PC-3 (cell line): Measurements from ENCODE around the gene LRIG3. TPM values are rescaled to one million over a fixed set of nuclear protein-coding genes. Genes with fewer than 3 reads are reported as not detected.

Source experiments
- ATAC-seq: fragments of 200-7000 bp; cut with Tn5 transposase; 2 replicates; pipeline ENCODE4 v1.9.1; 2020; ENCODE audit warnings: mild to moderate bottlenecking, moderate library complexity
- BruUV-seq: library from RNA; stranded (reverse); fragments of 400-500 nt; replicated peaks from 2 replicates; lab custom pipeline; 2021; lab: Mats Ljungman, UMichigan
- CTCF ChIA-PET: fragments of 300-600 bp; sonication (Branson Sonifier 250); formaldehyde crosslinking; loops from one replicate; lab custom pipeline; 2022; ENCODE audit warnings: antibody characterized with exemption; lab: Charles Lee
- POLR2A ChIA-PET: fragments of 300-600 bp; sonication (Branson Sonifier 250); formaldehyde crosslinking; loops from one replicate; lab custom pipeline; 2022; ENCODE audit warnings: antibody characterized with exemption; ENCODE audit not compliant: unreplicated experiment; lab: Charles Lee
- DNase-seq: peaks from one replicate; pipeline ENCODE4 v3.0.0-alpha.2; 2015
- H2AFZ ChIP-seq: fragments of 300-600 bp; sonication (generic); 2 replicates; pipeline ENCODE4 v1.6.0; 2016; ENCODE audit warnings: antibody characterized with exemption, low read length
- H3F3A ChIP-seq: fragments of 300-600 bp; sonication (generic); one replicate; pipeline ENCODE4 v1.6.0; 2017; ENCODE audit warnings: antibody characterized with exemption, low read length, control low read depth, mild to moderate bottlenecking; ENCODE audit not compliant: unreplicated experiment
- H3K27ac ChIP-seq: fragments of 300-600 bp; sonication (generic); 2 replicates; pipeline ENCODE4 v1.5.1; 2016; ENCODE audit warnings: mild to moderate bottlenecking, low read length
- H3K27me3 ChIP-seq: fragments of 300-600 bp; sonication (generic); 2 replicates; pipeline ENCODE4 v1.6.1; 2016; ENCODE audit warnings: low read length, mixed read lengths
- H3K36me3 ChIP-seq: fragments of 300-600 bp; sonication (generic); 2 replicates; pipeline ENCODE4 v1.6.1; 2016; ENCODE audit warnings: low read depth, mixed run types, low read length, mixed read lengths
- H3K4me1 ChIP-seq: fragments of 300-600 bp; sonication (generic); 2 replicates; pipeline ENCODE4 v1.5.1; 2016; ENCODE audit warnings: low read length; ENCODE audit not compliant: insufficient read depth
- H3K4me2 ChIP-seq: fragments of 300-600 bp; sonication (generic); 2 replicates; pipeline ENCODE4 v1.6.0; 2016; ENCODE audit warnings: low read length
- H3K4me3 ChIP-seq: fragments of 300-600 bp; sonication (generic); 2 replicates; pipeline ENCODE4 v1.5.1; 2016; ENCODE audit warnings: mild to moderate bottlenecking, low read length, mixed read lengths
- H3K79me2 ChIP-seq: fragments of 300-600 bp; sonication (generic); 2 replicates; pipeline ENCODE4 v1.6.1; 2017; ENCODE audit warnings: low read length, mixed read lengths
- H3K9ac ChIP-seq: fragments of 300-600 bp; sonication (generic); 2 replicates; pipeline ENCODE4 v1.6.0; 2016; ENCODE audit warnings: mild to moderate bottlenecking, low read length
- H3K9me2 ChIP-seq: fragments of 300-600 bp; sonication (generic); replicated peaks from 2 replicates; pipeline ENCODE4 v1.6.1; 2016; ENCODE audit warnings: mixed run types, low read length, mixed read lengths
- H3K9me3 ChIP-seq: fragments of 300-600 bp; sonication (generic); 2 replicates; pipeline ENCODE4 v1.6.1; 2016; ENCODE audit warnings: low read length, mixed read lengths
- H4K20me1 ChIP-seq: fragments of 300-600 bp; sonication (generic); 2 replicates; pipeline ENCODE4 v1.6.1; 2016; ENCODE audit warnings: low read length, mixed read lengths
- EZH2 ChIP-seq: fragments of 300-600 bp; sonication (generic); IDR thresholded peaks from one replicate; pipeline ENCODE4 v1.6.1; 2017; ENCODE audit warnings: antibody characterized with exemption, mild to moderate bottlenecking, low read length; ENCODE audit not compliant: unreplicated experiment
- EZH2phosphoT487 ChIP-seq: fragments of 300-600 bp; sonication (generic); IDR thresholded peaks from 2 replicates; pipeline ENCODE4 v1.6.1; 2018; ENCODE audit warnings: mild to moderate bottlenecking, antibody characterized with exemption, low read length, borderline replicate concordance
- intact Hi-C: fragments of 100-400 bp; cut with micrococcal nuclease; formaldehyde crosslinking; loops from 2 replicates; pipeline ENCODE4 v1.9.0; 2023
- total RNA-seq: library from RNA; depleted of rRNA; stranded (reverse); fragments of >200 nt; gene quantifications from 2 replicates; pipeline ENCODE4 v1.2.3, GENCODE V29; 2014
- TF ChIP-seq, protein P1 (sequence below): fragments of 300-600 bp; sonication (generic); conservative IDR thresholded peaks from 2 replicates; pipeline ENCODE4 v1.5.1; 2017; ENCODE audit warnings: antibody characterized with exemption, low read depth, mild to moderate bottlenecking, low read length

The LRIG3 gene
- total RNA-seq, 1 experiment from 2014 or later, result 8.6 TPM

DNA sequence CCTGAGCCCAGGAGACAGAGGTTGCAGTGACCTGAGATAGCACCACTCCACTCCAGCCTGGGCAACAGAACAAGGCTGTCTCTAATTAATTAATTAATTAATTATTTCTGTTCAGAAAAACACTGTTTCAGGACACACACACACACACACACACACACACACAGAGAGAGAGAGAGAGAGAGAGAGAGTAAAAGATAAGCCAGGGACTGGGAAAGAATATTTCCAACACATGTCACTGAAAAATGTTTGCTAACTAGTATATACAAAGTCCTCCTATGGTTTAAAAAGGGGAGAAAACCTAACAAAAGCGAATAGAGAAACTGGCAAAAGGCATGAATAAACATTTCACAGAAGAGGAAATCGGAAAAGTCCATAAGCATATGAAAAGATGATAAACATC lies 18.1 kb upstream of the LRIG3 start:
- intact Hi-C loops, result no loop called here
- H3K79me2 ChIP-seq, result no peaks in the 10 kb centered on the region
- H3K4me2 ChIP-seq, result no peak overlapping the region
- no peak overlapping the region for H3K9ac ChIP-seq
- no peaks in the 10 kb centered on the region for H4K20me1 ChIP-seq
- H3K4me1 ChIP-seq, result peaks cover 7% of the 10 kb centered on the region
- no peak for DNase-seq
- H3K27ac ChIP-seq, result no peak overlapping the region
- TF ChIP-seq EZH2phosphoT487 (no peak), EZH2 (no peak)
- TF ChIP-seq, protein P1, sequence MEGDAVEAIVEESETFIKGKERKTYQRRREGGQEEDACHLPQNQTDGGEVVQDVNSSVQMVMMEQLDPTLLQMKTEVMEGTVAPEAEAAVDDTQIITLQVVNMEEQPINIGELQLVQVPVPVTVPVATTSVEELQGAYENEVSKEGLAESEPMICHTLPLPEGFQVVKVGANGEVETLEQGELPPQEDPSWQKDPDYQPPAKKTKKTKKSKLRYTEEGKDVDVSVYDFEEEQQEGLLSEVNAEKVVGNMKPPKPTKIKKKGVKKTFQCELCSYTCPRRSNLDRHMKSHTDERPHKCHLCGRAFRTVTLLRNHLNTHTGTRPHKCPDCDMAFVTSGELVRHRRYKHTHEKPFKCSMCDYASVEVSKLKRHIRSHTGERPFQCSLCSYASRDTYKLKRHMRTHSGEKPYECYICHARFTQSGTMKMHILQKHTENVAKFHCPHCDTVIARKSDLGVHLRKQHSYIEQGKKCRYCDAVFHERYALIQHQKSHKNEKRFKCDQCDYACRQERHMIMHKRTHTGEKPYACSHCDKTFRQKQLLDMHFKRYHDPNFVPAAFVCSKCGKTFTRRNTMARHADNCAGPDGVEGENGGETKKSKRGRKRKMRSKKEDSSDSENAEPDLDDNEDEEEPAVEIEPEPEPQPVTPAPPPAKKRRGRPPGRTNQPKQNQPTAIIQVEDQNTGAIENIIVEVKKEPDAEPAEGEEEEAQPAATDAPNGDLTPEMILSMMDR, result no peak
- H3K9me2 ChIP-seq, result no peaks in the 10 kb centered on the region
- ATAC-seq, result no peak
- H3K36me3 ChIP-seq, result no peaks in the 10 kb centered on the region
- no peak overlapping the region for H3K4me3 ChIP-seq
- no peaks in the 10 kb centered on the region for H3F3A ChIP-seq
- H3K9me3 ChIP-seq, result no peaks in the 10 kb centered on the region
- H2AFZ ChIP-seq, result no peak overlapping the region
- ChIA-PET POLR2A (no interaction called here), CTCF (no interaction called here)
- no peaks in the 10 kb centered on the region for H3K27me3 ChIP-seq
- BruUV-seq, result no TSS peak

- no peak overlapping the region for H3K4me2 ChIP-seq
- intact Hi-C loops, result no loop called here
- no peaks in the 10 kb centered on the region for H3K9me2 ChIP-seq
- ATAC-seq (no peak), DNase-seq (no peak)
- BruUV-seq, result no TSS peak
- H3K79me2 ChIP-seq, result no peaks in the 10 kb centered on the region
- no peaks in the 10 kb centered on the region for H3F3A ChIP-seq
- no peaks in the 10 kb centered on the region for H3K4me1 ChIP-seq
- TF ChIP-seq, protein P1, result no peak
- TF ChIP-seq EZH2phosphoT487 (no peak), EZH2 (no peak)
- no peak overlapping the region for H3K27ac ChIP-seq
- H3K27me3 ChIP-seq, result no peaks in the 10 kb centered on the region
- no peaks in the 10 kb centered on the region for H4K20me1 ChIP-seq
- H3K4me3 ChIP-seq, result no peak overlapping the region
- no peaks in the 10 kb centered on the region for H3K9me3 ChIP-seq
- H2AFZ ChIP-seq, result no peak overlapping the region
- ChIA-PET CTCF (no interaction called here), POLR2A (no interaction called here)
- H3K9ac ChIP-seq, result no peak overlapping the region
- H3K36me3 ChIP-seq, result no peaks in the 10 kb centered on the region
Observed at GRCh38 chr12:58934528-58934927, 14.2 kb upstream of the LRIG3 start.

GRCh38 chr12:58932806-58933681 lies 12.7 kb upstream of the LRIG3 start:
- Histone ChIP-seq H3K79me2 (no peaks in the 10 kb centered on the region), H3K36me3 (no peaks in the 10 kb centered on the region), H3K9ac (no peak overlapping the region), H4K20me1 (no peaks in the 10 kb centered on the region), H3K9me2 (no peaks in the 10 kb centered on the region), H3K27me3 (no peaks in the 10 kb centered on the region), H3K9me3 (no peaks in the 10 kb centered on the region), H3K27ac (no peak overlapping the region), H3K4me3 (no peak overlapping the region), H2AFZ (no peak overlapping the region), H3K4me2 (no peak overlapping the region), H3K4me1 (no peaks in the 10 kb centered on the region), H3F3A (no peaks in the 10 kb centered on the region)
- TF ChIP-seq EZH2phosphoT487, result no peak
- no peak for TF ChIP-seq EZH2
- TF ChIP-seq, protein P1, result no peak
- BruUV-seq, result no TSS peak
- ATAC-seq, result no peak
- intact Hi-C loops, result no loop called here
- CTCF ChIA-PET, result interaction anchor here (0.6 kb wide), 1 partner anchor 392 kb away, joined by 5 read pairs; no protein-coding TSS in a partner anchor
- no peak for DNase-seq
- POLR2A ChIA-PET, result no interaction called here
